Osteoblast (primary cell): Measurements from ENCODE around the gene ABCC5. TPM values are rescaled to one million over a fixed set of nuclear protein-coding genes. Genes with fewer than 3 reads are reported as not detected.

Source experiments
- DNase-seq: peaks from one replicate; pipeline ENCODE4 v3.0.0; 2011; ENCODE audit warnings: low spot score, mixed read lengths; ENCODE audit not compliant: insufficient read length; ENCODE audit errors: missing footprints
- H2AFZ ChIP-seq: 2 replicates; pipeline ENCODE4 v1.6.0; 2011; ENCODE audit warnings: mild to moderate bottlenecking, low read length
- H3K27ac ChIP-seq: 2 replicates; pipeline ENCODE4 v1.5.1; 2011; ENCODE audit warnings: mild to moderate bottlenecking, low read depth, low read length, moderate library complexity
- H3K27me3 ChIP-seq: 2 replicates; pipeline ENCODE4 v1.6.0; 2012; ENCODE audit warnings: mild to moderate bottlenecking, control low read depth, inconsistent platforms, low read length, moderate library complexity; ENCODE audit not compliant: insufficient read depth
- H3K36me3 ChIP-seq: 2 replicates; pipeline ENCODE4 v1.5.1; 2011; ENCODE audit warnings: mild to moderate bottlenecking, low read length, control low read depth, moderate library complexity; ENCODE audit not compliant: insufficient read depth
- H3K4me1 ChIP-seq: 2 replicates; pipeline ENCODE4 v1.5.1; 2011; ENCODE audit warnings: mild to moderate bottlenecking, low read length, control low read depth, moderate library complexity; ENCODE audit not compliant: insufficient read depth
- H3K4me2 ChIP-seq: 2 replicates; pipeline ENCODE4 v1.6.0; 2011; ENCODE audit warnings: mild to moderate bottlenecking, low read length; ENCODE audit not compliant: insufficient read depth
- H3K4me3 ChIP-seq: fragments of 200-600 bp; sonication (generic); 3 replicates; pipeline ENCODE4 v1.5.1; 2012; ENCODE audit warnings: mild to moderate bottlenecking, low read length, inconsistent platforms; ENCODE audit not compliant: insufficient read depth
- H3K79me2 ChIP-seq: 2 replicates; pipeline ENCODE4 v1.6.0; 2012; ENCODE audit warnings: mild to moderate bottlenecking, low read length, control low read depth, inconsistent platforms; ENCODE audit not compliant: insufficient read depth
- H3K9me3 ChIP-seq: 2 replicates; pipeline ENCODE4 v1.5.1; 2011; ENCODE audit warnings: low read depth, low read length, control low read depth
- H4K20me1 ChIP-seq: 2 replicates; pipeline ENCODE4 v1.6.0; 2012; ENCODE audit warnings: mild to moderate bottlenecking, low read length, control low read depth; ENCODE audit not compliant: insufficient read depth
- CTCF ChIP-seq: IDR thresholded peaks from 2 replicates; pipeline ENCODE4 v1.5.1; 2011; ENCODE audit warnings: mild to moderate bottlenecking, low read depth, low read length, moderate library complexity; ENCODE audit errors: extremely low read depth
- total RNA-seq: library from RNA; depleted of rRNA; stranded (reverse); fragments of >200 nt; gene quantifications from 2 replicates; pipeline ENCODE4 v1.2.3, GENCODE V29; 2012

Gene ABCC5
- total RNA-seq, 1 donor = 19.2 TPM

- Histone ChIP-seq H3K4me3 (no peak overlapping the region), H3K79me2 (peaks cover 24% of the 10 kb centered on the region), H2AFZ (peak overlapping the region; percentile 25), H3K4me2 (peak overlapping the region; percentile 100), H3K36me3 (peaks cover 4% of the 10 kb centered on the region), H4K20me1 (peaks cover 4% of the 10 kb centered on the region), H3K9me3 (no peaks in the 10 kb centered on the region), H3K27ac (no peak overlapping the region), H3K4me1 (peaks cover 13% of the 10 kb centered on the region), H3K27me3 (no peaks in the 10 kb centered on the region)
- TF ChIP-seq CTCF = no peak
- peak; percentile 13 for DNase-seq
Measured at GRCh38 chr3:184016169-184016570, 1.5 kb downstream of the ABCC5 start.

- H2AFZ ChIP-seq = no peak overlapping the region
- H3K36me3 ChIP-seq = peaks cover 4% of the 10 kb centered on the region
- peaks cover 13% of the 10 kb centered on the region for H3K4me1 ChIP-seq
- H3K9me3 ChIP-seq = no peaks in the 10 kb centered on the region
- no peak for DNase-seq
- TF ChIP-seq CTCF = no peak
- H3K27me3 ChIP-seq = no peaks in the 10 kb centered on the region
- H3K4me2 ChIP-seq = peak overlapping the region; percentile 100
- H3K79me2 ChIP-seq = peaks cover 24% of the 10 kb centered on the region
- no peak overlapping the region for H3K4me3 ChIP-seq
- peaks cover 4% of the 10 kb centered on the region for H4K20me1 ChIP-seq
- H3K27ac ChIP-seq = no peak overlapping the region
Measured at GRCh38 chr3:184015381-184016019, 2.2 kb downstream of the ABCC5 start.

- no peak for TF ChIP-seq CTCF
- H3K9me3 ChIP-seq = no peaks in the 10 kb centered on the region
- peaks cover 4% of the 10 kb centered on the region for H4K20me1 ChIP-seq
- no peak overlapping the region for H3K4me2 ChIP-seq
- H3K4me3 ChIP-seq = no peak overlapping the region
- no peaks in the 10 kb centered on the region for H3K27me3 ChIP-seq
- no peak overlapping the region for H2AFZ ChIP-seq
- no peak for DNase-seq
- no peak overlapping the region for H3K27ac ChIP-seq
- peaks cover 23% of the 10 kb centered on the region for H3K79me2 ChIP-seq
- peaks cover 12% of the 10 kb centered on the region for H3K4me1 ChIP-seq
- peaks cover 4% of the 10 kb centered on the region for H3K36me3 ChIP-seq
Measured at GRCh38 chr3:184011937-184012889, 5.5 kb downstream of the ABCC5 start.
